OCI-LY1 (cell line): ENCODE data around the gene C1orf56.

ENCODE experiments used
- CTCF ChIP-seq: fragments of 200-600 bp; sonication (generic), shearing (Covaris generic); IDR thresholded peaks from 2 replicates; pipeline ENCODE4 v1.5.1; 2017; ENCODE audit warnings: mild to moderate bottlenecking, antibody characterized with exemption, low read length, moderate library complexity, mixed read lengths
- EZH2 ChIP-seq: fragments of 200-600 bp; sonication (generic), shearing (Covaris generic); IDR thresholded peaks from 2 replicates; pipeline ENCODE4 v1.8.0; 2017; ENCODE audit warnings: borderline replicate concordance, mixed run types, mild to moderate bottlenecking, antibody characterized with exemption, low read length, moderate library complexity, mixed read lengths

GRCh38 chr1:151070474-151071276 lies 23.1 kb downstream of the C1orf56 start, which contains the start of gene GABPB2:
- TF ChIP-seq CTCF (peak; percentile 85), EZH2 (no peak)
